ENCODE data around the gene MAPK7.

MAPK7 gene

DNA sequence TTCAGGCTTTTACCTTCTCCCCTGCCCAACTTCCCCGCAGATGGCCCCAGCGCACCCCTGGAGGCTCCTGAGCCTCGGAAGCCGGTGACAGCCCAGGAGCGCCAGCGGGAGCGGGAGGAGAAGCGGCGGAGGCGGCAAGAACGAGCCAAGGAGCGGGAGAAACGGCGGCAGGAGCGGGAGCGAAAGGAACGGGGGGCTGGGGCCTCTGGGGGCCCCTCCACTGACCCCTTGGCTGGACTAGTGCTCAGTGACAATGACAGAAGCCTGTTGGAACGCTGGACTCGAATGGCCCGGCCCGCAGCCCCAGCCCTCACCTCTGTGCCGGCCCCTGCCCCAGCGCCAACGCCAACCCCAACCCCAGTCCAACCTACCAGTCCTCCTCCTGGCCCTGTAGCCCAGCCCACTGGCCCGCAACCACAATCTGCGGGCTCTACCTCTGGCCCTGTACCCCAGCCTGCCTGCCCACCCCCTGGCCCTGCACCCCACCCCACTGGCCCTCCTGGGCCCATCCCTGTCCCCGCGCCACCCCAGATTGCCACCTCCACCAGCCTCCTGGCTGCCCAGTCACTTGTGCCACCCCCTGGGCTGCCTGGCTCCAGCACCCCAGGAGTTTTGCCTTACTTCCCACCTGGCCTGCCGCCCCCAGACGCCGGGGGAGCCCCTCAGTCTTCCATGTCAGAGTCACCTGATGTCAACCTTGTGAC lies 3.6 kb downstream of the MAPK7 start:
- DNase-seq = no peak

GRCh38 chr17:19382531-19383444 lies 4.5 kb downstream of the MAPK7 start:
- DNase-seq = no peak

GRCh38 chr17:19383681-19384470 lies 5.6 kb downstream of the MAPK7 start:
- no peak for DNase-seq

DNA sequence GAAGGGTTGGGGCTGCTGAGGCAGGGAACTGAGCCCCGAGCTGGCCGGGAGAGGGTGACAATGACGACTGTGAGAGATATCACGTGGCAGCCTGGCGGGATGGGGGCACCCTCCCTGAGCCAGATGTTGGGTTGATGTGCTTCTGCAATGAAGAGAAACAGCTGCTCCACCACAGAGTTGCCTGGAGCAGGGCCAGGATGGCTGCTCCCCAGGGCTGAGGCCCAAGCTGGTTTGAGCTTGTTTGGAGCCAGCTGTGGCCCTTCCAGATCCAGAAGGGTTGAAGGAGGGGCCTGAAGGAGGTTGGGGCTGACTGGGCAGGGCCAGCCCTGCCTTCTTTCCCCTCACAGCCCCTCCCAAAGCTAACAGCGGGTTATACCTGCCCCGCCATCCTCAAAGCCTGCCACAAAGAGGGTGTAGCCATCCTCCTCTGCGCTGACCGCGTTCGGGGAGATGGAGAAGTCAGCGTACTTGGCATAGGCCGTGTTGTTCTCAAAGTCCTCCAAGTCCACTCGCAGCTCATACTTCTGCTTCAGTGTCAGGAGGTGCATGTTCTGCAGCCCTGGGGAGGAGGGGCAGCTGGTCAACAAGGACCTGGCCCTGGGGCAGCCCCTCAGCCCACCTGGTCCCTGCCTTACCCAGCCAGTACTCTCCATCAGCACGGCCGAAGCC lies 6.6 kb downstream of the MAPK7 start:
- peak; percentile 29 for DNase-seq

- no peak for DNase-seq
Observed at GRCh38 chr17:19385521-19385983, 7.3 kb downstream of the MAPK7 start.

GRCh38 chr17:19386051-19386929 lies 8.0 kb downstream of the MAPK7 start:
- DNase-seq = no peak

GRCh38 chr17:19386974-19387920 lies 8.9 kb downstream of the MAPK7 start, which contains the start of gene MFAP4:
TSS of gene MFAP4 (minus strand) at chr17:19387190. CDS start at chr17:19387155, 35 bp downstream.
- no peak for DNase-seq

DNA sequence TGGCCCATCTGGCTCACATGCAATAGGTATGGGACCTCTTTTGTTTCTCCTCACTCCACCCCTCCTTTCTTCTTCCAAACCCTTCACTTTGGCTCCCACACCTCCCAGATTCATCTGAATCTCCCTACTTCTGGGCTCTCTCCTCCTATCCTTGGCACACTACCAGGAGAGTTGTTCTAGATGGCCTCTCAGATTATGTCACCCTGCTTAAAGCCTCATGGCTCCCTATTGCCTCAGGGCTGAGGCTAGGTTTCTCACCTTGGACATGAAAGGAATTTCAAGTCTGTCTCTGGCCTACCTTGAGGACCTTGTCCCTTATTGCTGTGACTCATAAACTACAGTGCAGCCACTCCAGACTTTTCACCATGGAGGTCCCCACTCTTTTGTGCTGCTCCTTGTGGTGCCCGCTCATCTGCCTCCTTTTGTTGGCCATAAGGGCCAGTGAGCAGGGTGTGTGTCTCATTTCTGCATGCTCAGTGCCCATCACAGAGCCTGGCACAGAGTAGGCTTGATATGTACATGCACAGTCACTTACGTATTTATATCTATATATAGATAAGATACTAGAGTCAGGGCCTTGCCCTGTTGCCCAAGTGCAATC lies 9.7 kb downstream of the MAPK7 start:
- no peak for DNase-seq

GRCh38 chr17:19388791-19389785 lies 10.8 kb downstream of the MAPK7 start:
- no peak for DNase-seq

- no peak for DNase-seq
Observed at GRCh38 chr17:19390951-19391350, 12.7 kb downstream of the MAPK7 start.

GRCh38 chr17:19391432-19391831 lies 13.1 kb downstream of the MAPK7 start:
- DNase-seq = no peak

GRCh38 chr17:19392303-19392702 lies 14.0 kb downstream of the MAPK7 start:
- DNase-seq = no peak

DNA sequence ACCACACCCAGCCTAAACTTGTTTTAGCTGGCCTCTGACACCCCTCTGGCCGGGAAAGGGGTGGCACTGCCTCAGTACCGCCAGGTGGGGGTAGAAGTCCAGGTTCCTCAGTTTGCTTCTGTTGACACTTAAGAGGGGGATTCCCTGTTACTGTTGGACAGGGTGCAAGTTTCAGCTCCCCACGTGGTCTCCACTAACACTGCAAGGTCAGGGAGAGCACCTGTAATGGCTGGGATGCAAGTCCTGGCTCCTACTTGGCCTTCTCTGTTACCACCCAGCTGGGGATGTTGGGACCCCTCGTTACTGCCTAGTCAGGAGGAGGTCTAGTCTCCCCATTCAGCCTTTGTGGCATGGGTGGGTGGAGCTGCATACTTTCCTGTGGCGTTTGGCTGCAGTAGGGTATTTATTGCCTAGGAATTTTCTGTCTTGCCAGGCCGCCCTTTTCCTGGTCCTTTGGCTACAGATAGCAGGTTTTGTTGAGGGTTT lies 19.3 kb downstream of the MAPK7 start:
- DNase-seq = no peak

DNA sequence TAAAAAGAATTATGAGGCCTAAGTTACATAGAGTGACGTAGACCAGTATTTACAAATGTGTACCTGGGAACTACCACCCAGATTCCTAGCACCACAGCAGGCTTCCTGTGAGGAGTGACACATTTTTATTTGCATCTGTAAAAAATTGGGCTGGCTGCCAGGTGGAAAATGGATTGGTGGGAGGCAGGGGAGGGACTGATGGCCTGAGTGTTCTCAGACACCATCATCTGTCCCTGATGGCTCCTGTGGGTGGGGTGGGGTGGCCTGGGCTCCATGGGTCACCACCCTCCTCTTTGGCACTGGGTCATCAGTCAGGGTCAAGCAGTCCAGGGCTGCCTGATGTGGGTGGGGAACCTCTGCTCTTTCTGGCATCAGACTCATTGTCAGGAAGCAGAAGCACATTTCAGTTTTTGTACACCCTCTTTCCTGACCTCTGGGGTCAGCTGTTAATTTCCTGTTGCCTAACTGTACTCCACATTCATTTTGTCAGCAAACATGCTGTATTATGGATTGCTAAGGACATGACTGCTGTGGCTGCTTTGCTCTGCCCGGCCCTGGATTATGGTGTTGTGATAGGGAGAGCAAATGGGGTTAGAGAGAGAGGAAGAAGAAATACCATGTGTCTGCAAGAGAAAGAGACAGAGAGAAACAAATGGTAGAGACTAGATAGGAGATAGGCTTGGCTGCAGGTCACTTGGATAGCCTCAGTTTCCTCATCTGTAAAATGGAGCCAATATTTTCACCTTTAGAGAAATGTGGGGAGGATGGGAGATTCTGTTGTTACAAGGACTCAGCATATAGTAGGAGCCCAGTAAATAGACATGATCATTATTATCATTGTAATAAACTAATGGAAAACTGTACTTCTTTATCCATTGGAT lies 20.2 kb downstream of the MAPK7 start:
- no peak for DNase-seq

GRCh38 chr17:19399750-19400450 lies 21.6 kb downstream of the MAPK7 start:
- no peak for DNase-seq

DNA sequence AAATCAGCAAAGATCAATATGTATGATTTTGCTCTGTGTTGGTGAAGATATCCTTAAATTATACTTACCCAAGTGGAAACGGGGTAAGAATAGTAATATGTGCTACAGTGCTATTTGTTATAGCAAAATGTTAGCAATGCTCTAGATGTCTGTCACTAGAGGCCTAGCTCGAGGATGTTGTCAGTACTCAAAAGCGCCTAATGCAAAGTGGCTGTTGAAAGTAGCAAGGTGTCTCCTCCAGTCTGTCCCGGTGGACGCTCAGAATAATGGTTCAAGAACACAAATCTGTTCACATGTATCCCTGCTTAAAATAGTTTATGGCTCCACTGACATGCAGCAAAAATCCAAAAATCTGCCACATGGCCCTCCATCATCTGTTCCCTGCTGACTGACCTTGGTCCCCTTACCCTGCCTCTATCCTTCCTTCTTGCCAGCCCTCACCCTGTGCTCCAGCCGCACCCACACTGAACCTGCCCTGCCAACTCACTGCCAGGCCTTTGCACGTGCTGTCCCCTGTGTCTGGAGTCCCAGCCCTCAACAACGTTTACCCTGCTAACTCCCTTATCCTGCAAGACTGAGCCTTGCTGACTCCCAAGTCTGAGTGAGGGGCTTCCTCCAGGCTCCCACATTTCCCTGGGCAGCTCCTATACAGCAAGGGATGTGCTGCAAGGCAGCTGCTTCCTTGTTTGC lies 23.2 kb downstream of the MAPK7 start:
- no peak for DNase-seq
